GM12891 (cell line): Measurements from ENCODE around the gene CENPB.

Experiments
- DNase-seq: peaks from one replicate; pipeline ENCODE4 v3.0.0; 2011; ENCODE audit warnings: low spot score; ENCODE audit not compliant: insufficient read length
- FAIRE-seq: peaks from 2 replicates; lab custom pipeline; 2011; peaks lifted over from hg19 to GRCh38; lab: Jason Lieb, UNC
- PAX5 ChIP-seq: IDR thresholded peaks from 2 replicates; pipeline ENCODE4 v1.6.1; 2011; ENCODE audit warnings: low read length, moderate library complexity, mild to moderate bottlenecking; ENCODE audit not compliant: insufficient read depth, severe bottlenecking
- POLR2A ChIP-seq: IDR thresholded peaks from 2 replicates; pipeline ENCODE4 v1.6.1; 2011; ENCODE audit warnings: low read depth, low read length, control low read depth
- POLR2AphosphoS5 ChIP-seq: IDR thresholded peaks from 2 replicates; pipeline ENCODE4 v1.6.1; 2011; ENCODE audit warnings: low read depth, low read length, control low read depth
- POU2F2 ChIP-seq: IDR thresholded peaks from 2 replicates; pipeline ENCODE4 v1.6.1; 2011; ENCODE audit warnings: low read depth, mild to moderate bottlenecking, control low read depth, low read length, moderate library complexity
- SPI1 ChIP-seq: IDR thresholded peaks from 2 replicates; pipeline ENCODE4 v1.6.1; 2011; ENCODE audit warnings: low read depth, low read length, control low read depth
- TAF1 ChIP-seq: IDR thresholded peaks from 2 replicates; pipeline ENCODE4 v1.6.1; 2011; ENCODE audit warnings: low read depth, low read length, control low read depth

CENPB gene

GRCh38 chr20:3751675-3752385, 34.7 kb downstream of the CENPB start:
- no peak for FAIRE-seq
- DNase-seq = no peak
- TF ChIP-seq TAF1 (no peak), SPI1 (no peak), POLR2A (no peak), POU2F2 (no peak), PAX5 (no peak), POLR2AphosphoS5 (no peak)

GRCh38 chr20:3751305-3751674, 35.2 kb downstream of the CENPB start:
- FAIRE-seq = no peak
- TF ChIP-seq POLR2A (no peak), SPI1 (no peak), POU2F2 (no peak), POLR2AphosphoS5 (no peak), TAF1 (no peak), PAX5 (no peak)
- DNase-seq = no peak

- no peak for FAIRE-seq
- TF ChIP-seq POLR2AphosphoS5 (no peak), POLR2A (no peak), TAF1 (no peak), PAX5 (no peak), SPI1 (no peak), POU2F2 (no peak)
- peak; percentile 68 for DNase-seq
These were observed 36.6 kb downstream of the CENPB start for GRCh38 chr20:3749689-3750531.

DNA sequence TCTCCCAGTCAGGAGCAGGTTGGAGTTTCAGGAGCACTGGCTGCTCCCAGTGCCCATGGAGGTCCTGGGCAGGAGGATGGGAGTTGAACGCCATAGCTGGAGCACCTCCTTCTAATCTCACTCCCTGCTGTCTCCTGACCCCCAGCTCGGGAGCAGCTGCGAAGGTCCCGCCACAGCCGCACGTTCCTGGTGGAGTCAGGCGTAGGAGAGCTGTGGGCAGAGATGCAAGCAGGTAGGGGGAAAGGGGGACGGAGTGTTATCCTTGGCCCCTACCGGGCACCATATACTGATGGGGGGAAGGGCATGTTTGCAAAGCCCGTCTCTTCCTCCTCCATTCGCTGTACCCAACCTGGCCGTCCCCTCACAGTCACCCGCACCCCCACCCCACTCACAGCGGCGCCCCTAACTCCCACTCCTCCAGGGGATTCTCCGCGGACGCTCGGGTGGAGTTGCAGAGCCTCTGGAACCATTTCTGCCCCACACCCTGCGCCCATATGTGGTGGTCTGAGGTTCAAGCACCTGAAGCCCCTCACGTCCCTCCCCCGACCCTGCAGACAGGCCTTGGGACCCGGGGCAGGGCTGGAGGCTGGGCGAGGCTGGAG, 37.4 kb downstream of the CENPB start:
- no peak for FAIRE-seq
- no peak for DNase-seq

GRCh38 chr20:3748073-3748472, 38.5 kb downstream of the CENPB start:
- no peak for DNase-seq
- TF ChIP-seq POU2F2 (no peak), POLR2AphosphoS5 (no peak), TAF1 (no peak), SPI1 (no peak), POLR2A (no peak), PAX5 (no peak)
- no peak for FAIRE-seq

More for the DNA sequence above, 37.4 kb downstream of the CENPB start:
- TF ChIP-seq SPI1 (no peak), TAF1 (no peak), PAX5 (no peak), POLR2AphosphoS5 (no peak), POU2F2 (no peak), POLR2A (no peak)

GRCh38 chr20:3747471-3747870, 39.1 kb downstream of the CENPB start:
- DNase-seq (no peak), FAIRE-seq (no peak)
- TF ChIP-seq TAF1 = no peak
- TF ChIP-seq SPI1 = no peak
- no peak for TF ChIP-seq POU2F2

- no peak for FAIRE-seq
- no peak for TF ChIP-seq TAF1
- no peak for TF ChIP-seq POLR2A
- no peak for TF ChIP-seq PAX5
- TF ChIP-seq SPI1 = no peak
- TF ChIP-seq POU2F2 = no peak
- TF ChIP-seq POLR2AphosphoS5 = no peak
- no peak for DNase-seq
These were observed 40.8 kb downstream of the CENPB start for GRCh38 chr20:3745686-3746173.

- DNase-seq (no peak), FAIRE-seq (no peak)
- TF ChIP-seq POLR2AphosphoS5 = no peak
- TF ChIP-seq SPI1 = no peak
- no peak for TF ChIP-seq PAX5
- TF ChIP-seq POU2F2 = no peak
- TF ChIP-seq POLR2A = no peak
- no peak for TF ChIP-seq TAF1
These were observed 41.5 kb downstream of the CENPB start for GRCh38 chr20:3744806-3745685.

- TF ChIP-seq SPI1 = no peak
- no peak for TF ChIP-seq TAF1
- no peak for TF ChIP-seq POU2F2
- TF ChIP-seq POLR2AphosphoS5 = no peak
- TF ChIP-seq POLR2A = no peak
- TF ChIP-seq PAX5 = no peak
- DNase-seq (no peak), FAIRE-seq (no peak)
These were observed 42.5 kb downstream of the CENPB start for GRCh38 chr20:3744037-3744436.
